GM23338 (cell line): ENCODE measurements around the gene RBP2.

Experiments
- CREB1 ChIP-seq: fragments of 250-450 bp; sonication (Bioruptor Pico); IDR thresholded peaks from 2 replicates; pipeline ENCODE4 v1.5.0; 2020; ENCODE audit warnings: low read depth, mild to moderate bottlenecking, moderate library complexity
- EZH2 ChIP-seq: fragments of 200-600 bp; sonication (generic); IDR thresholded peaks from one replicate; pipeline ENCODE4 v1.8.0; 2017; ENCODE audit warnings: antibody characterized with exemption, mild to moderate bottlenecking, low read depth; ENCODE audit not compliant: unreplicated experiment
- EZH2phosphoT487 ChIP-seq: fragments of 200-600 bp; sonication (generic); IDR thresholded peaks from one replicate; pipeline ENCODE4 v1.8.1; 2018; ENCODE audit warnings: antibody characterized with exemption; ENCODE audit not compliant: unreplicated experiment
- NANOG ChIP-seq: IDR thresholded peaks from 2 replicates; pipeline ENCODE4 v1.6.1; 2016; ENCODE audit warnings: antibody characterized with exemption, borderline replicate concordance
- POLR2AphosphoS5 ChIP-seq: IDR thresholded peaks from 2 replicates; pipeline ENCODE4 v1.6.1; 2016; ENCODE audit warnings: antibody characterized with exemption, low read depth
- TF ChIP-seq, protein P1 (sequence below), 2 experiments: fragments of 200-600 bp in 1 of 2; sonication (generic) in 1 of 2; conservative IDR thresholded peaks; 2 replicates each; pipeline versions ENCODE4 v1.5.1 to v1.6.1; 2016 to 2017; ENCODE audit warnings: antibody characterized with exemption in 2 of 2, low read depth in 2 of 2, mild to moderate bottlenecking in 2 of 2, moderate library complexity in 1 of 2

DNA sequence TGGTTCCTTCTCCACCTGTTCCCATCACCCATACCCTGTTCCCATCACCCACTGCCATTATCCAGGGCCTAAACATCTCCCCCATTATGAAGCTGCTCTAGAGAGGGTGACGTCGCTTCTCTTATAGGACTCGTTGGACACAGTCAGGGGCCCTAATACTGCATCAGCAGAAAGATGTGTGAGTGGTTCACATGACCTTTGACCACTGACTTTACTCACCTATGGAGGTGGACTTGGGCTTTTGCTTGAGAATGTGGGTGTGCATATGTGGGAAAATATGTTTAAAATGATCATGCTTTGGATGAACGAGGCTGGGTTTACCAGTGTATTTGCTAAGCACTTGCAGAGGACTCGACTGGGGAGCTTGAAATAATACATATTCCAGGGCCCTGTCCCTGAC is 26.8 kb downstream of the RBP2 start:
- TF ChIP-seq POLR2AphosphoS5 (no peak), EZH2 (no peak), NANOG (no peak), EZH2phosphoT487 (no peak), CREB1 (CRISPR knock-in tag) (no peak)
- TF ChIP-seq, protein P1, sequence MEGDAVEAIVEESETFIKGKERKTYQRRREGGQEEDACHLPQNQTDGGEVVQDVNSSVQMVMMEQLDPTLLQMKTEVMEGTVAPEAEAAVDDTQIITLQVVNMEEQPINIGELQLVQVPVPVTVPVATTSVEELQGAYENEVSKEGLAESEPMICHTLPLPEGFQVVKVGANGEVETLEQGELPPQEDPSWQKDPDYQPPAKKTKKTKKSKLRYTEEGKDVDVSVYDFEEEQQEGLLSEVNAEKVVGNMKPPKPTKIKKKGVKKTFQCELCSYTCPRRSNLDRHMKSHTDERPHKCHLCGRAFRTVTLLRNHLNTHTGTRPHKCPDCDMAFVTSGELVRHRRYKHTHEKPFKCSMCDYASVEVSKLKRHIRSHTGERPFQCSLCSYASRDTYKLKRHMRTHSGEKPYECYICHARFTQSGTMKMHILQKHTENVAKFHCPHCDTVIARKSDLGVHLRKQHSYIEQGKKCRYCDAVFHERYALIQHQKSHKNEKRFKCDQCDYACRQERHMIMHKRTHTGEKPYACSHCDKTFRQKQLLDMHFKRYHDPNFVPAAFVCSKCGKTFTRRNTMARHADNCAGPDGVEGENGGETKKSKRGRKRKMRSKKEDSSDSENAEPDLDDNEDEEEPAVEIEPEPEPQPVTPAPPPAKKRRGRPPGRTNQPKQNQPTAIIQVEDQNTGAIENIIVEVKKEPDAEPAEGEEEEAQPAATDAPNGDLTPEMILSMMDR (conservative IDR thresholded peaks at IDR 0.05; ENCODE audit: low read depth in 2 of 2): no peak
